NOMO-1 treated with DMSO at 0.1 percent for 48 hours (cell line): ENCODE data around the gene TRDMT1.

ENCODE experiments used
- DNase-seq: peaks from one replicate; lab custom pipeline; 2025; ENCODE audit not compliant: unreplicated experiment; lab: John Stamatoyannopoulos, UW

Gene TRDMT1

GRCh38 chr10:17200912-17201793, at the start of gene TRDMT1:
TRDMT1 (minus strand) TSS chr10:17201672; CDS start chr10:17201634, 38 bp downstream.
- DNase-seq = peak; percentile 80

- no peak for DNase-seq
Measured at GRCh38 chr10:17250736-17251135, 49.3 kb upstream of the TRDMT1 start.

- DNase-seq = peak; percentile 1
Measured at GRCh38 chr10:17249820-17250219, 48.3 kb upstream of the TRDMT1 start.

- no peak for DNase-seq
Measured at GRCh38 chr10:17248964-17249363, 47.5 kb upstream of the TRDMT1 start.

GRCh38 chr10:17247210-17247609, 45.7 kb upstream of the TRDMT1 start:
- DNase-seq = no peak

- DNase-seq = no peak
Measured at GRCh38 chr10:17244700-17245365, 43.4 kb upstream of the TRDMT1 start.

GRCh38 chr10:17241611-17242333, 40.3 kb upstream of the TRDMT1 start:
- DNase-seq = no peak

- DNase-seq = no peak
Measured at GRCh38 chr10:17240616-17241015, 39.1 kb upstream of the TRDMT1 start.

- no peak for DNase-seq
Measured at GRCh38 chr10:17240096-17240495, 38.6 kb upstream of the TRDMT1 start.

GRCh38 chr10:17239345-17240085, 38.0 kb upstream of the TRDMT1 start:
- no peak for DNase-seq

GRCh38 chr10:17238445-17239291, 37.2 kb upstream of the TRDMT1 start:
- DNase-seq = no peak

- DNase-seq = no peak
Measured at GRCh38 chr10:17237915-17238444, 36.5 kb upstream of the TRDMT1 start.

- DNase-seq = no peak
Measured at GRCh38 chr10:17237149-17237527, 35.7 kb upstream of the TRDMT1 start.

- no peak for DNase-seq
Measured at GRCh38 chr10:17236468-17237148, 35.1 kb upstream of the TRDMT1 start.

GRCh38 chr10:17235136-17235535, 33.7 kb upstream of the TRDMT1 start:
- DNase-seq = no peak

GRCh38 chr10:17234431-17234945, 33.0 kb upstream of the TRDMT1 start:
- DNase-seq = no peak

- no peak for DNase-seq
Measured at GRCh38 chr10:17233286-17233991, 32.0 kb upstream of the TRDMT1 start.

GRCh38 chr10:17232276-17232960, 30.9 kb upstream of the TRDMT1 start:
- DNase-seq = no peak
